GM19238 (cell line): ENCODE measurements around the gene ENOPH1.

Experiments used
- DNase-seq: peaks from one replicate; pipeline ENCODE4 v3.0.0; 2011; ENCODE audit warnings: low spot score; ENCODE audit not compliant: insufficient read length

Gene ENOPH1

GRCh38 chr4:82508806-82509428 is 78.5 kb downstream of the ENOPH1 start:
- no peak for DNase-seq

DNA sequence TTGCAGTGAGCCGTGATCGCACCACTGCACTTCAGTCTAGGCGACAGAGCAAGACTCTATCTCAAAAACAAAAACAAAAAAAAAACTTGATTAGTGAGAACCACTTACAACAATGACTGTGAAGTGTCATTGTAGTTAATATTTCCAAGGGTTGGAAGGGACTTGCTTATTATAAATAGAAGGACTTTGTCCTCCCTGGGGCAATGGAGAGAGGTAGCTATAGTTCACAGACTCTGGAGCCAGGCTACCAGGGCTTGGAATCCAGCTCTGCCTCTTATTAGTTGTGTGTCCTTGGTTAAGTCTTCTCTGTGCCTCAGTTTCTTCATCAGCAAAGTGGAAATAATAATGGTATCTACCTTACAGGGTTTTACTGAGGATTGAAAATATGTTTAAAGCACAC is 79.8 kb downstream of the ENOPH1 start:
- DNase-seq: no peak
